GM12874 (cell line): ENCODE data around the gene TUFM.

Source experiments
- CTCF ChIP-seq: IDR thresholded peaks from 2 replicates; pipeline ENCODE4 v1.5.1; 2011; ENCODE audit warnings: low read depth, mild to moderate bottlenecking, control low read depth, low read length, moderate library complexity; ENCODE audit not compliant: insufficient read depth

The TUFM gene

GRCh38 chr16:28843766-28844165 lies 2.4 kb downstream of the TUFM start:
- TF ChIP-seq CTCF: no peak

DNA sequence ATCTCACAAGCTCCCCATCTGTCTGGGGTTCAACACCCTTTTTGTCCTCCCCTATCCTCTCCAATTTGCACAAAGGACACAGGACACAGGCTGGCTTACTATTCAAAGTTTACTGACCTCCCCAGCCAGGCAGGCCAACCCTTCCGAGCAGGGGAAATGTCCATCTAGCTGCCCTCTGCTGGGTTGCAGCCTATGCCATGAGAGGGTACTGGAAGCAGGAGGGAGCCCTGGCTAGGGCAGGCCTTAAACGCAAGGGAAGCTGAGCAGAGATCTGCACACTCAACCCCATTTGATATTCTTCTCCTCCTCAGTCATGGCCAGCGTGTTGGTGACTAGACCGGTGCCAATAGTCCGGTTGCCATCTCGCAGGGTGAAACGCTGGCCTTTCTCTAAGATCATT lies 3.5 kb downstream of the TUFM start:
- no peak for TF ChIP-seq CTCF

- no peak for TF ChIP-seq CTCF
Measured at GRCh38 chr16:28839899-28840298, 6.2 kb downstream of the TUFM start.

DNA sequence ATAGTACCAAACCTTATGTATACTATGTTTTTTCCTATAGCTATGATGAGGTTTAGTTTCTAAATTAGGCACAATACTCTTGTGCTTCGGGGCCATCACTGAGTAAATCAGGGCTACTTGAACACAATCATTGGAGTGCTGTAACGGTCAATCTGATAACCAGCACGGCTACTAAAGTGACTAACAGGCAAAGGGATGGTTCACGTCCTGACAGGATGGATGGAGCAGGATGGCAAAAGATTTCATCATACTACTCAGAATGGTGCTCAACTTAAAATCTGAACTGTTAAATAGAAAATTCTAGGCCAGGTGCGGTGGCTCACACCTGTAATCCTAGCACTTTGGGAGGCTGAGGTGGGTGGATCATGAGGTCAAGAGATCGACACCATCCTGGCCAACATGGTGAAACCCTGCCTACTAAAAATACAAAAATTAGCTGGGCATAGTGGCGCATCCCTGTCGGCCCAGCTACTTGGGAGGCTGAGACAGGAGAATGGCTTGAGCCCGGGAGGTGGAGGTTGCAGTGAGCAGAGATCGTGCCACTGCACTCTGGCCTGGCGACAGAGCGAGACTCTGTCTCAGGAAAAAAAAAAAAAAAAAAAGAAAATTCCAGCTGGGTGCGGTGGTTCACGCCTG lies 7.0 kb downstream of the TUFM start:
- TF ChIP-seq CTCF: no peak

DNA sequence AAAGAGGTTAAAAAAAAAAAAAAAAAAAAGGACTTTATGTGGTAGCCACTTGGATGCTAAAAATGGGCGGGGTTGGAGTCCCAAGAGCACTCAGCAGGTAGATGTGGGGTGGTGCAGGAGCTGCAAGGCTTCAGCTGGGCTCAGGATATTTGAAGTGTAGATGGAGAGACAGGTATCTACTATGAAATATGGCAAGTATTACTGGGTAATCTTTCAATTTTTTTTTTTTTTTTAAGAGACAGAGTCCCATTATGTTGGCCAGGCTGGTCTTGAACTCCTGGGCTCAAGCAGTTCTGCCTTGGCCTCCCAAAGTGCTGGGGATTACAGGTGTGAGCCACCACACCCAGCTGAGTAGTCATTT lies 7.6 kb downstream of the TUFM start:
- no peak for TF ChIP-seq CTCF

GRCh38 chr16:28837672-28838557 lies 8.2 kb downstream of the TUFM start:
- TF ChIP-seq CTCF: no peak

DNA sequence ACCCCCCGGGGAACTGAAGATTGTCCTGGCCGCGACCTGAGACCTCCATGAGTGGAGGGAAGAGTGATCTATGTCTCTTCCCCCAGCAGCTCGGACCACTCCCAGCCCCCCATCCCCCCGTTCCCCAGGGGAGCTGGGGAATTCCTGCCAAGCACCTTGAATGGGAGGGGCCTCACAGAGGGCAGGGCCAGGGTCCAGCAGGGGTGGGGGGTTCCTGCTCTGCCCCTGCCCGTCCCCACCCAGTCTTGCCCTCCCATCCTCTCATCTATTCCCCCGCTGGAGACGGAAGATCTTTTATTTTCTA lies 9.4 kb downstream of the TUFM start:
- TF ChIP-seq CTCF: no peak
